EH (cell line): ENCODE measurements around the gene PCDHGB1.
"Not testable (repeated sequence)": the region's sequence is repeated elsewhere in the genome, so short reads cannot be mapped to it uniquely, and the experiment has no call there.

Experiments used
- DNase-seq: peaks from one replicate; pipeline ENCODE4 v3.0.0-alpha.2; 2015; ENCODE audit warnings: low read depth

Gene PCDHGB1

DNA sequence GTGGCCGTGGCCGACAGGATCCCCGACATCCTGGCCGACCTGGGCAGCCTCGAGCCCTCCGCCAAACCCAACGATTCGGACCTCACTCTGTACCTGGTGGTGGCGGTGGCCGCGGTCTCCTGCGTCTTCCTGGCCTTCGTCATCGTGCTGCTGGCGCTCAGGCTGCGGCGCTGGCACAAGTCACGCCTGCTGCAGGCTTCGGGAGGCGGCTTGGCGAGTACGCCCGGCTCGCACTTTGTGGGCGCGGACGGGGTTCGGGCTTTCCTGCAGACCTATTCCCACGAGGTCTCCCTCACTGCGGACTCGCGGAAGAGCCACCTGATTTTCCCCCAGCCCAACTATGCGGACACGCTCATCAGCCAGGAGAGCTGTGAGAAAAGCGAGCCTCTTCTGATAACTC is 3.9 kb upstream of the PCDHGB1 start:
- not testable (repeated sequence) for DNase-seq

DNA sequence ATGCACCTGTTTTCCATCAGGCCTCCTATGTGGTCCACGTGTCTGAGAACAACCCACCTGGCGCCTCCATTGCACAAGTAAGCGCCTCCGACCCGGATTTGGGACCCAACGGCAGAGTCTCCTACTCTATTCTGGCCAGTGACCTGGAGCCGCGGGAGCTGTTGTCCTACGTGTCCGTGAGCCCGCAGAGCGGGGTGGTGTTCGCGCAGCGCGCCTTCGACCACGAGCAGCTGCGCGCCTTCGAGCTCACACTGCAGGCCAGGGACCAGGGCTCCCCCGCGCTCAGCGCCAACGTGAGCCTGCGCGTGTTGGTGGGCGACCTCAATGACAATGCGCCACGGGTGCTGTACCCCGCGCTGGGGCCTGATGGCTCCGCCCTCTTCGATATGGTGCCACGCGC is 1.7 kb downstream of the PCDHGB1 start:
- DNase-seq: no peak

DNA sequence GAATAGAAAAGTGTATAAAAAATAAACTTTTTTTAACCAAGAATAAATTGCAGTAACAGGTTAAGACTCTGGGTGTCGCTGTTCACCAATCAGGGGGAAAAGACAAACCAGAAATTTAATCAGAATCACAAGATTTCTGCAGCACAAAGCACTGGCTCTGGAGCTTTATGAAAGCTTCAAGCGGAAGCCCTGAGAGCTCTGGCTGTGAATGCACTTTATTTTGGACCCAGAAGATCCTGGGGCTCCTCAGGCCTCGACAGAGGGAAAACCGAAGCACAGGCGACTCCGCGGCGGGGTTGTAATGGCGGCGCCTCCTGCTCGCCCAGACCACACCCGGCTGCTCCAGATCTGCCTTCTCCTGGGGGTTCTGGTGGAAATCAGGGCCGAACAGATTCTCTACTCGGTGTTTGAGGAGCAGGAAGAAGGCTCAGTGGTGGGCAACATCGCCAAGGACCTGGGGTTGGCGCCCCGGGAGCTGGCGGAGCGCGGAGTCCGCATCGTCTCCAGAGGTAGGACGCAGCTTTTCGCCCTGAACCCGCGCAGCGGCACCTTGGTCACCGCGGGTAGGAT is 5.1 kb downstream of the PCDHGB1 start, which contains the start of gene PCDHGA4:
Gene PCDHGA4 (plus strand): TSS at position 122 of the 570 bp plus-strand sequence. CDS start 87 bp downstream, at position 209.
- no peak for DNase-seq

DNA sequence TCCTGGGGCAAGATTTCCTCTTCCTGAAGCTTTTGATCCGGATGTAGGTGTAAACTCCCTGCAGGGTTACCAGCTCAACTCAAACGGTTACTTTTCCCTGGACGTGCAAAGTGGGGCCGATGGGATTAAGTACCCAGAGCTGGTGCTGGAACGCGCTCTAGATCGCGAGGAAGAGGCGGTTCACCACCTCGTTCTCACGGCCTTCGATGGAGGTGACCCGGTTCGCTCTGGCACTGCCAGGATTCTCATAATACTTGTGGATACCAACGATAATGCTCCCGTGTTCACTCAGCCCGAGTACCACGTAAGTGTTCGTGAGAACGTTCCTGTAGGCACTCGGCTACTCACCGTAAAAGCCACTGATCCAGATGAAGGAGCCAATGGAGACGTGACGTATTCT is 5.7 kb downstream of the PCDHGB1 start:
- no peak for DNase-seq

DNA sequence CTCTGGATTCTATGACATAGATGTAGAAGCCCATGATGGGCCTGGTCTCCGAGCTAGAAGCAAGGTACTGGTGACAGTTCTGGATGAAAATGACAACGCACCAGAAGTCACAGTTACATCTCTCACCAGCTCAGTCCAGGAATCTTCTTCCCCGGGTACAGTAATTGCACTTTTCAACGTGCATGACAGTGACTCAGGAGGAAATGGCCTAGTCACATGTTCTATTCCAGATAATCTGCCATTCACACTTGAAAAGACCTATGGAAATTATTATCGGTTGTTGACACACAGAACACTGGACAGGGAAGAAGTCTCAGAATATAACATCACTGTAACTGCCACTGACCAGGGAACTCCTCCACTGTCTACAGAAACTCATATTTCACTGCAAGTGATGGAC is 6.2 kb downstream of the PCDHGB1 start:
- DNase-seq: no peak

DNA sequence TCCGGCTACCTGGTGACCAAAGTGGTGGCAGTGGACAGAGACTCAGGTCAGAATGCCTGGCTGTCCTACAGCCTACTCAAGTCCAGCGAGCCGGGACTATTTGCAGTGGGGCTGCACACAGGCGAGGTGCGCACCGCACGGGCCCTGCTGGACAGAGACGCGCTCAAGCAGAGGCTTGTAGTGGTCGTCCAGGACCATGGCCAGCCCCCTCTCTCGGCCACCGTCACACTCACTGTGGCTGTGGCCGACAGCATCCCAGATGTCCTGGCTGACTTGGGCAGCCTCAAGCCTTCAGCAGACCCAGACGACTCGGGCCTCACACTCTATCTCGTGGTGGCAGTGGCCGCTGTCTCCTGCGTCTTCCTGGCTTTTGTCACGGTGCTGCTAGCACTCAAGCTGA is 7.1 kb downstream of the PCDHGB1 start:
- no peak for DNase-seq

DNA sequence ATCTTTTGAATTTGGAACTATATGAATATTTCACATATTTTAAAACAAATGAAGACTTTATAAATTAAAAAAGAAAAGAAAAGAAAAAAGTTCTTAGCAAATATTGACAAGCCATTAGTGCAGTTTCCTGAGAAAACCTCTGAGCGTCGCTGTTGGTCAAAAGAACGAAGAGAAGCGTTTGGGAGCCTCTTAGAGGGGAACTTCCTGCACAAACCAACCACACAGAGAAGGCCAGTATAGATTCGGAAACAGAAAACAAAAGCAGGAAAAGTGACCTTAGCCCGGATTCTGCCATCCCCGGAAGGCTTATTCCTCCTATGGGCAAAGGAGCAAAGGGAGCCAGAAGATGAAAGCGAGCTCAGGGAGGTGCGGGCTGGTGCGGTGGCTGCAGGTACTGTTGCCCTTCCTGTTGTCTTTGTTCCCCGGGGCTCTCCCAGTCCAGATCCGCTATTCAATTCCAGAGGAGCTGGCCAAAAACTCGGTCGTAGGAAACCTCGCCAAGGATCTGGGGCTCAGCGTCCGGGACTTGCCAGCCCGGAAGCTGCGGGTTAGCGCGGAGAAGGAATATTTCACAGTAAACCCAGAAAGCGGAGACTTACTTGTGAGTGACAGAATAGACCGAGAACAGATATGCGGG is 10.0 kb downstream of the PCDHGB1 start, which contains the start of gene PCDHGB2:
Gene PCDHGB2 (plus strand): TSS at position 205 of the 637 bp plus-strand sequence. CDS start 142 bp downstream, at position 347.
- DNase-seq: peak; percentile 51

DNA sequence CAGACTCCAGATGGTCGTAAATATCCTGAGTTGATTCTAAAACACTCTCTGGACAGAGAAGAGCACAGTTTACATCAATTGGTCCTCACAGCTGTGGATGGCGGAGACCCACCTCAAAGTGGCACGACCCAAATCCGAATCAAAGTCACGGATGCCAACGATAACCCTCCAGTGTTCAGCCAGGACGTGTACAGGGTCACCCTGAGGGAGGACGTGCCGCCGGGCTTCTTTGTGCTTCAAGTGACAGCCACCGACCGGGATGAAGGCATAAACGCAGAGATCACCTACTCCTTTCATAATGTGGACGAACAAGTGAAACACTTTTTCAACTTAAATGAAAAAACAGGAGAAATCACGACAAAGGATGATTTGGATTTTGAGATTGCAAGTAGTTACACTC is 10.8 kb downstream of the PCDHGB1 start:
- DNase-seq: no peak

DNA sequence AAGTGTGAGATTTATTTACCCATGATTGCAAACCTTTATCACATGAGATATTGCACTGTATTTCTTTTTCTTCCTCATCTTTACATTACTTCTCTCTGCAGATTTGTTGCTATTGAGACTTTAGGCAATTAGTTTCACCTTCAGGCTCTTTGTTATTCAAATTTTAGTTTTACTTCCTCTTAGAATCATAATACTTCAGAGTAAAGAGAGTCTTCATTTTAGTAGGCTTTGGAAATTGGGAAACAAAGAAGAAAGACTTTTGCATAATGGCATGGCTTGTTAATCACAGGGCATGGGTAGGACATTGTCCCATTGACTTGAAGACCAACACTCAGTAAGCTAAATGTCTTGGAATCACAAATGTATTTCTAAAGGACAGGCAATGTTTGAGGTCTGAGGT is 12.8 kb downstream of the PCDHGB1 start:
- DNase-seq: no peak

DNA sequence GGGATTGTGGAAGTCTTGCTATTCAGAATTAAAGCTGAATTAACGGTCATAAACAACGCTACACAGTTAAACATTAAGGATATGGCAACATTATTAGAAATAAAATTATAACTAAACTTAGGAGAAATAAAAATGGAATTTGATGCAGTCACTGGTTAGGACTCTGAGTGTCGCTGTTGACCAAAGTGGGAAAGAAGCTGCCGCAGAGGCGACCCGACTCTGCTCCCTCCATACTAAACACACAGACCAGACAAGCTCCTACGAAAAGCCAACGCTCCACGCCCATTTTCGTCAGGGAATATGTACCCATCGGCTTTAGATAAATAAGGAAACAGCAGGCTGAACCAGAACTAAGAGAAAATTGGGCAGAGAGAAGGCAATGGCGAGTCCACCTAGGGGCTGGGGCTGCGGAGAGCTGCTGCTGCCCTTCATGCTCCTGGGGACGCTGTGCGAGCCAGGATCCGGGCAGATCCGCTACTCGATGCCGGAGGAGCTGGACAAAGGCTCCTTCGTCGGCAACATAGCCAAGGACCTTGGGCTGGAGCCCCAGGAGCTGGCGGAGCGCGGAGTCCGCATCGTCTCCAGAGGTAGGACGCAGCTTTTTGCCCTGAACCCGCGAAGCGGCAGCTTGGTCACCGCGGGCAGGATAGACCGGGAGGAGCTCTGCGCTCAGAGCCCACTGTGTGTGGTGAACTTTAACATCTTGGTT is 14.2 kb downstream of the PCDHGB1 start, which contains the start of gene PCDHGA5:
Gene PCDHGA5 (plus strand): TSS at position 211 of the 709 bp plus-strand sequence. CDS start 169 bp downstream, at position 380.
- peak; percentile 63 for DNase-seq

DNA sequence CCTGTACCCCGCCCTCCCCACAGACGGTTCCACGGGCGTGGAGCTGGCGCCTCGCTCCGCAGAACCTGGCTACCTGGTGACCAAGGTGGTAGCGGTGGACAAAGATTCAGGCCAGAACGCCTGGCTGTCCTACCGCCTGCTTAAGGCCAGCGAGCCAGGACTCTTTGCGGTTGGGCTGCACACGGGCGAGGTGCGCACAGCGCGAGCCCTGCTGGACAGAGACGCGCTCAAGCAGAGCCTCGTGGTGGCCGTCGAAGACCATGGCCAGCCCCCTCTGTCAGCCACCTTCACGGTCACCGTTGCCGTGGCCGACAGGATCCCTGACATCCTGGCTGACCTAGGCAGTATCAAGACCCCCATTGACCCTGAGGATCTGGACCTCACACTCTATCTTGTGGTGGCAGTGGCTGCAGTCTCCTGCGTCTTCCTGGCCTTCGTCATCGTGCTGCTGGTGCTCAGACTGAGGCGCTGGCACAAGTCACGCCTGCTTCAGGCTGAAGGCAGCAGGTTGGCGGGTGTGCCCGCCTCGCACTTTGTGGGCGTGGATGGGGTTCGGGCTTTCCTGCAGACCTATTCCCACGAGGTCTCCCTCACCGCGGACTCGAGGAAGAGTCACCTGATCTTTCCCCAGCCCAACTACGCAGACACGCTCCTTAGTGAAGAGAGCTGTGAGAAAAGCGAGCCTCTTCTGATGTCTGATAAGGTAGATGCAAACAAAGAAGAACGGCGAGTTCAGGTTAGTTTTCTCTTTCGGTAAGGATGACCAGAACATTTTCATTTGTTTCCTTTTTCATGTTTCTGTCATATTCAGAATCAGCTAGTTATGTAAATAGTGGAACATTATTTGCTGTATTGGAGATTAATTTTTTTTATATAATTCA is 16.4 kb downstream of the PCDHGB1 start:
- no peak for DNase-seq

DNA sequence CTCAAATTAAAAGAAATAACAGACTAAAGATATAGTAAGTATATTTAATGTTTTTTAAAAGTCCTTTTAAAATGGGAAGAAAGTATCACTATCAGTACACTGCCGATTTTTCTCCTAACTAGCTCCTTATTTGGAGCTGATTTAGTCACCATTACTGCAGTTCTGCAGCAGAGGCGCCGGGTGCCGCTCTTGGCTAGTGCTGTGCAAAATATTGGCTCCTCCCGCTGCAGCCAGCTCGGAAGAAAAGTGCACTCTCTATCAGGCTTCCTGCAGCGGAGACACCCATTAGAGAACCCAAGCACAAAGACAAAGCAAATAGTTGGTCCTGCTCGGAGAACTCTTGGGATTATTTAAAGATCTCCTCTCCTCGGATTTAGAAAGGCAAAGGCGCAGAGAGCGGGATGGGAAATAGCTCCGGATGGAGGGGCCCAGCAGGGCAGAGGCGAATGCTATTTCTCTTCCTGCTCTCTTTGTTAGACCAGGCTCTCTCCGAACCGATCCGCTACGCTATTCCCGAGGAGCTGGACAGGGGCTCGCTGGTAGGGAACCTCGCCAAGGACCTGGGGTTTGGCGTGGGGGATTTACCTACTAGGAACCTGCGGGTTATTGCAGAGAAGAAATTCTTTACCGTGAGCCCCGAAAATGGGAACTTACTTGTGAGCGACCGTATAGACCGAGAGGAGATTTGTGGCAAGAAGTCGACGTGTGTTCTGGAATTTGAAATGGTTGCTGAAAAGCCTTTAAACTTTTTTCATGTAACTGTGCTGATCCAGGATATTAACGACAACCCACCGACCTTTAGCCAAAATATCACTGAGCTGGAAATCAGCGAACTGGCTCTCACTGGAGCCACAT is 20.3 kb downstream of the PCDHGB1 start, which contains the start of gene PCDHGB3:
Gene PCDHGB3 (plus strand): TSS at position 249 of the 855 bp plus-strand sequence. CDS start 153 bp downstream, at position 402.
- DNase-seq: peak; percentile 79

DNA sequence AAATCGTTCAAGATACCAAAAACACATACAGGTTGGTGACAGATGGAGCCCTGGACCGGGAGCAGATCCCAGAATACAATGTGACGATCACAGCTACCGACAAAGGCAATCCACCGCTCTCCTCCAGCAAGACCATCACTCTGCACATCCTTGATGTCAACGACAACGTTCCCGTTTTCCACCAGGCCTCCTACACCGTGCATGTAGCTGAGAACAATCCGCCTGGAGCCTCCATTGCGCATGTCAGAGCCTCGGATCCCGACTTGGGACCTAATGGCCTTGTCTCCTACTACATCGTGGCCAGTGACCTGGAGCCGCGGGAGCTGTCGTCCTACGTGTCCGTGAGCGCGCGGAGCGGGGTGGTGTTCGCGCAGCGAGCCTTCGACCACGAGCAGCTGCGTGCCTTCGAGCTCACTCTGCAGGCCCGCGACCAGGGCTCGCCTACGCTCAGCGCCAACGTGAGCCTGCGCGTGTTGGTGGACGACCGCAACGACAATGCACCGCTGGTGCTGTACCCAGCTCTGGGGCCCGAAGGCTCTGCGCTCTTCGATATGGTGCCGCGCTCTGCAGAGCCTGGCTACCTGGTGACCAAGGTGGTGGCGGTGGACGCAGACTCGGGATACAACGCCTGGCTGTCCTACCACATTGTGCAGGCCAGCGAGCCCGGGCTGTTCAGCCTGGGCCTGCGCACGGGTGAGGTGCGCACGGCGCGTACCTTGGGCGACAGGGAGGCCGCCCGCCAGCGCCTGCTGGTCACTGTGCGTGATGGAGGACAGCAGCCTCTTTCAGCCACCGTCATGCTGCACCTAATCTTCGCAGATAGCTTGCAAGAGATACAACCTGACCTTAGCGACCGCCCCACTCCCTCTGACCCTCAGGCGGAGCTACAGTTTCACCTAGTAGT is 21.9 kb downstream of the PCDHGB1 start:
- DNase-seq: no peak

DNA sequence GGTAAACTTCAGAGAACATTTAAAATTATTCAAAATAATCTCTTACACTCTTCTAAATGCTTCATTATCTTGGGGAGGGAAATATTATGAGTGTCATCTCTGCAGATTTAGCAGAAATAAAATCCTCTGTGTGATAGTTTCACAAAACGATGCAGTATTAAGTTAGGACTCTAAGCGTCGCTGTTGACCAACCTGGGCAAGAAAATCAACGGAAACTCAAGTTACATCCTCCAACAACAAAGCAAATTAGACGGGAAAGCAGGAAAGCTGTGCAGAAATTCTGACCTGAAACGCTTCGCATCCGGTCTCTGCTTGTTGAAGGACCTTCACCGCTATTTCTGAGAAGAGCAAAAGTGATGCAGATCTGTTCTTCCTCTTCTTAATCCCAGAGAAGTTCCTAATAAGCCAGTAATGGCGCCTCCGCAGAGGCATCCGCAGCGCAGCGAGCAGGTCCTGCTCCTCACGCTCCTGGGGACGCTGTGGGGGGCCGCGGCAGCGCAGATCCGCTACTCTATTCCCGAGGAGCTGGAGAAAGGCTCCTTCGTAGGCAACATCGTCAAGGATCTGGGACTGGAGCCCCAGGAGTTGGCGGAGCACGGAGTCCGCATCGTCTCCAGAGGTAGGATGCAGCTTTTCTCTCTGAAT is 23.9 kb downstream of the PCDHGB1 start, which contains the start of gene PCDHGA6:
Gene PCDHGA6 (plus strand): TSS at position 219 of the 645 bp plus-strand sequence. CDS start 193 bp downstream, at position 412.
- peak; percentile 48 for DNase-seq

DNA sequence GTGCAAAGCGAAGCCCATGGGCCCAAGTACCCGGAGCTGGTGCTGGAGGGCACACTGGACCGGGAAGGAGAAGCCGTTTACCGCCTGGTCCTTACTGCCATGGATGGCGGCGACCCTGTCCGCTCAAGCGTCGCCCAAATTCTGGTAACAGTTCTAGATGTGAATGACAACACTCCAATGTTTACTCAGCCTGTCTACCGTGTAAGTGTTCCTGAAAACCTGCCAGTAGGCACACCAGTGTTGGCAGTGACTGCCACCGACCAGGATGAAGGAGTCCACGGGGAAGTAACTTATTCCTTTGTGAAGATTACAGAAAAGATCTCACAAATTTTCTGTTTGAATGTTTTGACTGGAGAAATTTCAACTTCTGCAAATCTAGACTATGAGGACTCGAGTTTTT is 24.7 kb downstream of the PCDHGB1 start:
- no peak for DNase-seq

DNA sequence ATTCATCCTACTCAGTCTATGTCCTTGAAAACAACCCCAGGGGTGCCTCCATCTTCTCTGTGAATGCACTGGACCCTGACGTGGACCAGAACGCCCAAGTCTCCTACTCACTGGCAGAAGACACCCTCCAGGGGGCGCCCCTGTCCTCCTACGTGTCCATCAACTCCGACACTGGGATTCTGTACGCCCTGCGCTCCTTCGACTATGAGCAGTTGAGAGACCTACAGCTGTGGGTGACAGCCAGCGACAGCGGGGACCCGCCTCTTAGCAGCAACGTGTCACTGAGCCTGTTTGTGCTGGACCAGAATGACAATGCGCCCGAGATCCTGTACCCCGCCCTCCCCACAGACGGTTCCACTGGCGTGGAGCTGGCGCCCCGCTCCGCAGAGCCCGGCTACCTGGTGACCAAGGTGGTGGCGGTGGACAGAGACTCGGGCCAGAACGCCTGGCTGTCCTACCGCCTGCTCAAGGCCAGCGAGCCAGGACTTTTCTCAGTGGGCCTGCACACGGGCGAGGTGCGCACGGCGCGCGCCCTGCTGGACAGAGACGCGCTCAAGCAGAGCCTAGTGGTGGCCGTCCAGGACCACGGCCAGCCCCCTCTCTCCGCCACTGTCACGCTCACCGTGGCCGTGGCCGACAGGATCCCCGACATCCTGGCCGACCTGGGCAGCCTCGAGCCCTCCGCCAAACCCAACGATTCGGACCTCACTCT is 25.7 kb downstream of the PCDHGB1 start:
- DNase-seq: not testable (repeated sequence)

DNA sequence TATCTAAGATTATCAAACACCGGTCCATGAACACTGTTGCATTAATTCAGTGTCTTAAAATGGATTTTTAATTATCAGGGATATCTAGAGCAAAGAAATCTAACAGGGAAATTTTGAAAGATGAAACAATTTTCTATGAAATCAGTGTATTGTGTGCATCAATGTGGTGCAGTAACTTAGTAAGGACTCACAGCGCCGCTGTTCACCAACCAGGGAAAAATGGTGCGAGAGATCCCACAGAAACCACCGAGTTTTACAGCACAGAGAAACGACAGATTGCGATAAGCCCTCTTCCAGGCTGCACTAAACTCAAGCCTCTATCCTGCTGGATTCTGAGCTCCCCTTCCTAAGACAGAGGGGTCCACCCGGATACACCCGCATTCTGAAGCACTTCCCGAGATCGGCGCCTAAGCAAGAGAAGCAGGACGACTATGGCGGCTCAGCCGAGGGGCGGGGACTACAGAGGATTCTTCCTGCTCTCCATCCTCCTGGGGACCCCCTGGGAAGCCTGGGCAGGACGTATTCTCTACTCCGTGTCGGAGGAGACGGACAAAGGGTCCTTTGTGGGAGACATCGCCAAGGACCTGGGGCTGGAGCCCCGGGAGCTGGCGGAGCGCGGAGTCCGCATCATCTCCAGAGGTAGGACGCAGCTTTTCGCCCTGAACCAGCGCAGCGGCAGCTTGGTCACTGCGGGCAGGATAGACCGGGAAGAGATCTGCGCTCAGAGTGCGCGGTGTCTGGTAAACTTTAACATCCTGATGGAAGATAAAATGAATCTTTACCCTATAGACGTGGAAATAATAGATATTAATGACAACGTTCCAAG is 32.8 kb downstream of the PCDHGB1 start, which contains the start of gene PCDHGA7:
Gene PCDHGA7 (plus strand): TSS at position 274 of the 826 bp plus-strand sequence. CDS start 158 bp downstream, at position 432.
- peak; percentile 5 for DNase-seq
